BE2C (cell line): Measurements from ENCODE around the gene FRRS1L.

Experiments
- DNase-seq: peaks from one replicate; pipeline ENCODE4 v3.0.0-alpha.2; 2020
- H3K27me3 ChIP-seq: fragments of 250-450 bp; sonication (Bioruptor Pico); 2 replicates; pipeline ENCODE4 v1.5.1; 2020; ENCODE audit warnings: mild to moderate bottlenecking
- H3K36me3 ChIP-seq: fragments of 250-450 bp; sonication (Bioruptor Pico); 2 replicates; pipeline ENCODE4 v1.5.1; 2020; ENCODE audit warnings: mild to moderate bottlenecking
- H3K4me1 ChIP-seq: fragments of 250-450 bp; sonication (Bioruptor Pico); 2 replicates; pipeline ENCODE4 v1.5.1; 2020
- H3K4me3 ChIP-seq: 2 replicates; pipeline ENCODE4 v1.5.1; 2011; ENCODE audit warnings: low read depth, low read length
- H3K9me3 ChIP-seq: fragments of 250-450 bp; sonication (Bioruptor Pico); 2 replicates; pipeline ENCODE4 v1.5.1; 2020
- CTCF ChIP-seq: IDR thresholded peaks from 2 replicates; pipeline ENCODE4 v1.5.1; 2012; ENCODE audit warnings: mild to moderate bottlenecking, low read depth, low read length

The FRRS1L gene

GRCh38 chr9:109121232-109121796, 45.7 kb downstream of the FRRS1L start:
- H3K36me3 ChIP-seq = no peaks in the 10 kb centered on the region
- no peaks in the 10 kb centered on the region for H3K9me3 ChIP-seq
- no peak for DNase-seq
- H3K4me1 ChIP-seq = peaks cover 3% of the 10 kb centered on the region; the same call in 1 of the 2 replicates
- no peaks in the 10 kb centered on the region for H3K27me3 ChIP-seq
- TF ChIP-seq CTCF = no peak
- H3K4me3 ChIP-seq = no peak overlapping the region

- DNase-seq = no peak
- H3K4me3 ChIP-seq = peak overlapping the region; percentile 37
- H3K27me3 ChIP-seq = no peaks in the 10 kb centered on the region
- no peaks in the 10 kb centered on the region for H3K9me3 ChIP-seq
- H3K4me1 ChIP-seq = peaks cover 3% of the 10 kb centered on the region; the same call in 1 of the 2 replicates
- H3K36me3 ChIP-seq = no peaks in the 10 kb centered on the region
- no peak for TF ChIP-seq CTCF
Measured at GRCh38 chr9:109120204-109120789, 46.8 kb downstream of the FRRS1L start.

- no peak for TF ChIP-seq CTCF
- Histone ChIP-seq H3K4me3 (peak within 1 kb of the TSS; percentile 89), H3K27me3 (no peaks in the 10 kb centered on the region), H3K4me1 (peaks cover 3% of the 10 kb centered on the region; the same call in 1 of the 2 replicates), H3K36me3 (no peaks in the 10 kb centered on the region), H3K9me3 (no peaks in the 10 kb centered on the region)
- DNase-seq = peak; percentile 97
Measured at GRCh38 chr9:109119439-109120203, 47.4 kb downstream of the FRRS1L start, which contains the start of gene TMEM245. Gene TMEM245 (minus strand): TSS chr9:109119947. CDS start chr9:109119913, 34 bp downstream.

GRCh38 chr9:109118808-109119438, 48.1 kb downstream of the FRRS1L start:
- H3K4me1 ChIP-seq = peaks cover 3% of the 10 kb centered on the region; the same call in 1 of the 2 replicates
- DNase-seq = no peak
- no peaks in the 10 kb centered on the region for H3K27me3 ChIP-seq
- H3K4me3 ChIP-seq = peak overlapping the region; percentile 89
- H3K36me3 ChIP-seq = peaks cover 7% of the 10 kb centered on the region; the same call in 1 of the 2 replicates
- H3K9me3 ChIP-seq = no peaks in the 10 kb centered on the region
- no peak for TF ChIP-seq CTCF

GRCh38 chr9:109117856-109118807, 48.9 kb downstream of the FRRS1L start:
- DNase-seq = peak; percentile 56
- TF ChIP-seq CTCF = no peak

More at GRCh38 chr9:109117856-109118807, 48.9 kb downstream of the FRRS1L start:
- Histone ChIP-seq H3K9me3 (no peaks in the 10 kb centered on the region), H3K27me3 (no peaks in the 10 kb centered on the region), H3K4me1 (peaks cover 3% of the 10 kb centered on the region; the same call in 1 of the 2 replicates), H3K4me3 (peak overlapping the region; percentile 89), H3K36me3 (peaks cover 7% of the 10 kb centered on the region; the same call in 1 of the 2 replicates)
